SK-N-SH (cell line): ENCODE results near the gene C17orf114.
A peak's percentile ranks its signal among the peaks of the same experiment; 100 is the strongest.

Experiments
- CTCF ChIA-PET: fragments of 300-600, 350-600 bp; formaldehyde crosslinking; extraction: SDS; loops from one replicate; lab custom pipeline; 2021; lab: Yijun Ruan, JAX
- POLR2A ChIA-PET: fragments of 350-600 bp; sonication (Branson Sonifier 250); formaldehyde crosslinking; extraction: SDS; loops from one replicate; lab custom pipeline; 2020; ENCODE audit warnings: antibody characterized with exemption, inconsistent platforms; lab: Yijun Ruan, JAX
- DNase-seq: peaks from one replicate; pipeline ENCODE4 v3.0.0; 2012
- H2AFZ ChIP-seq: fragments of 200-600 bp; sonication (generic); 2 replicates; pipeline ENCODE4 v1.8.1; 2016; ENCODE audit warnings: antibody characterized with exemption, mild to moderate bottlenecking, low read depth
- H3F3A ChIP-seq: fragments of 200-600 bp; sonication (generic); replicated peaks from 2 replicates; pipeline ENCODE3; 2016; ENCODE audit warnings: antibody characterized with exemption, mild to moderate bottlenecking; ENCODE audit not compliant: insufficient read depth
- H3K27ac ChIP-seq, 2 experiments: fragments of 200-500 bp in 1 of 2; fragments of 200-600 bp in 1 of 2; sonication (Bioruptor generic) in 1 of 2; sonication (generic), shearing (Covaris generic) in 1 of 2; 2 replicates each; pipeline versions ENCODE4 v1.5.1 to v1.6.1; 2014 to 2016; ENCODE audit warnings: low read depth in 2 of 2, inconsistent platforms in 1 of 2, low read length in 1 of 2, mild to moderate bottlenecking in 1 of 2, mixed read lengths in 1 of 2
- H3K27me3 ChIP-seq: fragments of 200-600 bp; sonication (generic), shearing (Covaris generic); 2 replicates; pipeline ENCODE4 v1.6.1; 2016; ENCODE audit warnings: mixed run types; ENCODE audit not compliant: insufficient read depth
- H3K36me3 ChIP-seq, 2 experiments: fragments of 200-500 bp in 1 of 2; fragments of 200-600 bp in 1 of 2; sonication (Bioruptor generic) in 1 of 2; sonication (generic) in 1 of 2; replicated peaks in 1 of 2; 2 replicates each; pipeline versions ENCODE3 to v1.5.1; 2014 to 2016; ENCODE audit warnings: low read length in 1 of 2, mild to moderate bottlenecking in 1 of 2; ENCODE audit not compliant: insufficient read depth in 2 of 2, control insufficient read depth in 1 of 2
- H3K4me1 ChIP-seq, 2 experiments: fragments of 200-500 bp in 1 of 2; fragments of 200-600 bp in 1 of 2; sonication (Bioruptor generic) in 1 of 2; sonication (generic), shearing (Covaris generic) in 1 of 2; 2 replicates each; pipeline versions ENCODE4 v1.5.1 to v1.6.1; 2014 to 2016; ENCODE audit warnings: low read depth in 1 of 2, low read length in 1 of 2, mixed run types in 1 of 2; ENCODE audit not compliant: insufficient read depth in 2 of 2, control insufficient read depth in 1 of 2
- H3K4me2 ChIP-seq: fragments of 200-600 bp; sonication (generic), shearing (Covaris generic); 2 replicates; pipeline ENCODE4 v1.6.1; 2017; ENCODE audit warnings: mixed run types
- H3K4me3 ChIP-seq, 2 experiments: fragments of 200-500 bp in 1 of 2; fragments of 200-600 bp in 1 of 2; sonication (Bioruptor generic) in 1 of 2; sonication (generic), shearing (Covaris generic) in 1 of 2; 2 replicates each; pipeline versions ENCODE4 v1.5.1 to v1.8.1; 2014 to 2016; ENCODE audit warnings: low read depth in 2 of 2, inconsistent platforms in 1 of 2, low read length in 1 of 2, mild to moderate bottlenecking in 1 of 2, mixed read lengths in 1 of 2, moderate library complexity in 1 of 2
- H3K79me2 ChIP-seq: fragments of 200-600 bp; sonication (generic); 2 replicates; pipeline ENCODE4 v1.8.1; 2017; ENCODE audit warnings: mild to moderate bottlenecking; ENCODE audit not compliant: insufficient read depth
- H3K9ac ChIP-seq: fragments of 200-600 bp; sonication (generic); 2 replicates; pipeline ENCODE4 v1.6.1; 2017; ENCODE audit warnings: mixed run types
- H3K9me2 ChIP-seq: fragments of 200-600 bp; sonication (generic); 2 replicates; pipeline ENCODE4 v1.6.1; 2017; ENCODE audit warnings: mixed run types
- H3K9me3 ChIP-seq: fragments of 200-600 bp; sonication (generic); 2 replicates; pipeline ENCODE4 v1.6.1; 2017; ENCODE audit warnings: mixed run types, mild to moderate bottlenecking, moderate library complexity
- H4K20me1 ChIP-seq: fragments of 200-600 bp; sonication (generic); 2 replicates; pipeline ENCODE4 v1.6.1; 2017; ENCODE audit warnings: mild to moderate bottlenecking, mixed run types; ENCODE audit not compliant: insufficient read depth
- CHD2 ChIP-seq: fragments of 150-350 bp; IDR thresholded peaks from 2 replicates; pipeline ENCODE4 v1.6.1; 2018; ENCODE audit warnings: low read length; ENCODE audit not compliant: partially characterized antibody
- CTCF ChIP-seq: fragments of 200-600 bp; sonication (generic); IDR thresholded peaks from 2 replicates; pipeline ENCODE4 v1.6.1; 2017; ENCODE audit warnings: antibody characterized with exemption, mild to moderate bottlenecking, moderate library complexity
- MAX ChIP-seq: IDR thresholded peaks from 2 replicates; pipeline ENCODE4 v1.4.0; 2012; ENCODE audit warnings: low read depth
- REST ChIP-seq: IDR thresholded peaks from 2 replicates; pipeline ENCODE4 v1.6.1; 2012; ENCODE audit warnings: mild to moderate bottlenecking, low read depth, low read length, moderate library complexity
- RXRA ChIP-seq: IDR thresholded peaks from 2 replicates; pipeline ENCODE4 v1.4.0; 2012; ENCODE audit warnings: low read depth, mild to moderate bottlenecking, borderline replicate concordance
- TCF12 ChIP-seq: IDR thresholded peaks from 2 replicates; pipeline ENCODE4 v1.4.0; 2012
- TEAD4 ChIP-seq: IDR thresholded peaks from 2 replicates; pipeline ENCODE4 v1.4.0; 2012; ENCODE audit warnings: mild to moderate bottlenecking, borderline replicate concordance; ENCODE audit not compliant: insufficient read depth
- USF1 ChIP-seq: IDR thresholded peaks from 2 replicates; pipeline ENCODE4 v1.4.0; 2012; ENCODE audit warnings: low read depth, borderline replicate concordance
- YY1 ChIP-seq: IDR thresholded peaks from 2 replicates; pipeline ENCODE4 v1.4.0; 2012; ENCODE audit warnings: low read depth, mild to moderate bottlenecking
- WGBS: methylation state at CpG from one replicate; pipeline ENCODE4 v1.1.6; 2017; ENCODE audit warnings: low lambda C conversion rate; 5-methylcytosine and 5-hydroxymethylcytosine counted together

Gene C17orf114

GRCh38 chr17:4838309-4838785 is 36.2 kb upstream of the C17orf114 start:
- Histone ChIP-seq H2AFZ (no peak overlapping the region), H3K9me2 (no peaks in the 10 kb centered on the region), H3K4me2 (no peak overlapping the region), H3K27ac (peak overlapping the region in 1 of 2 experiments; percentile 30; a peak in 1 of 4 replicates), H3K36me3 (peaks cover 0 to 11% of the 10 kb centered on the region in 2 experiments), H3K79me2 (peaks cover 98% of the 10 kb centered on the region), H4K20me1 (peaks cover 56% of the 10 kb centered on the region), H3K9ac (no peak overlapping the region), H3F3A (peaks cover 3% of the 10 kb centered on the region), H3K9me3 (no peaks in the 10 kb centered on the region), H3K4me3 (no peak overlapping the region), H3K4me1 (peaks cover 7 to 30% of the 10 kb centered on the region in 2 experiments; a peak in 3 of 4 replicates), H3K27me3 (no peaks in the 10 kb centered on the region)
- TF ChIP-seq TEAD4 (no peak), USF1 (no peak), MAX (no peak), YY1 (no peak), REST (no peak), RXRA (no peak), CTCF (no peak), TCF12 (no peak), CHD2 (no peak)
- ChIA-PET POLR2A (interaction anchor here (0.9 kb wide), 1 partner anchor 12 kb away, joined by 3 read pairs; no protein-coding TSS in a partner anchor), CTCF (interaction anchor here (0.7 to 3.5 kb wide), 7 partner anchors 9 to 65 kb away, joined by 3 to 19 read pairs (median 4); partner anchors contain the start of genes CHRNE and GLTPD2)
- no peak for DNase-seq
- 90% methylated on average over 3 of the region's 3 CpGs for WGBS
